Activated CD4-positive, alpha-beta T cell treated with anti-CD3 and anti-CD28 coated beads, Interleukin-2, amount 10 ng/mL, durations not matched to agents 7 days and 5 days (primary cell): ENCODE data around the gene SSTR1. TPM values are rescaled to one million over a fixed set of nuclear protein-coding genes. Genes with fewer than 3 reads are reported as not detected.

Source experiments
- CTCF ChIA-PET: fragments of 350-600 bp; sonication (Branson Sonifier 250); formaldehyde crosslinking; loops from one replicate; lab custom pipeline; 2021; ENCODE audit warnings: antibody characterized with exemption; lab: Charles Lee
- POLR2A ChIA-PET: fragments of 350-600 bp; sonication (Branson Sonifier 250); formaldehyde crosslinking; loops from one replicate; lab custom pipeline; 2021; ENCODE audit warnings: antibody characterized with exemption; lab: Charles Lee
- DNase-seq: peaks from one replicate; pipeline ENCODE4 v3.0.0-alpha.2; 2020
- H3K27ac Mint-ChIP-seq: one replicate; pipeline ENCODE4 v1.8.0; 2021; ENCODE audit warnings: mild to moderate bottlenecking, moderate library complexity, mixed read lengths
- H3K27me3 Mint-ChIP-seq: one replicate; pipeline ENCODE4 v1.8.0; 2021; ENCODE audit warnings: mixed read lengths
- H3K36me3 Mint-ChIP-seq: one replicate; pipeline ENCODE4 v1.8.0; 2021; ENCODE audit warnings: low read depth, mixed read lengths
- H3K4me1 Mint-ChIP-seq: one replicate; pipeline ENCODE4 v1.8.0; 2021; ENCODE audit warnings: mixed read lengths
- H3K4me3 Mint-ChIP-seq: one replicate; pipeline ENCODE4 v1.8.0; 2021; ENCODE audit warnings: mild to moderate bottlenecking, moderate library complexity, mixed read lengths
- H3K9me3 Mint-ChIP-seq: one replicate; pipeline ENCODE4 v1.8.0; 2021; ENCODE audit warnings: mixed read lengths
- total RNA-seq, 2 experiments: library from RNA; stranded (reverse); gene quantifications; one replicate each; pipeline ENCODE4 v1.2.3, GENCODE V29; 2021

SSTR1 gene, protein sequence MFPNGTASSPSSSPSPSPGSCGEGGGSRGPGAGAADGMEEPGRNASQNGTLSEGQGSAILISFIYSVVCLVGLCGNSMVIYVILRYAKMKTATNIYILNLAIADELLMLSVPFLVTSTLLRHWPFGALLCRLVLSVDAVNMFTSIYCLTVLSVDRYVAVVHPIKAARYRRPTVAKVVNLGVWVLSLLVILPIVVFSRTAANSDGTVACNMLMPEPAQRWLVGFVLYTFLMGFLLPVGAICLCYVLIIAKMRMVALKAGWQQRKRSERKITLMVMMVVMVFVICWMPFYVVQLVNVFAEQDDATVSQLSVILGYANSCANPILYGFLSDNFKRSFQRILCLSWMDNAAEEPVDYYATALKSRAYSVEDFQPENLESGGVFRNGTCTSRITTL
- not detected for total RNA-seq

GRCh38 chr14:38207736-38208617 is at the start of gene SSTR1:
TSS of gene SSTR1 (plus strand) at chr14:38207904. CDS start at chr14:38209390, 1,486 bp downstream.
- CTCF ChIA-PET, result interaction anchor here (1.4 kb wide), 1 partner anchor 11 kb away, joined by 7 read pairs; no protein-coding TSS in a partner anchor
- Mint-ChIP-seq H3K9me3 (peaks cover 2% of the 10 kb centered on the region), H3K27me3 (peaks cover 64% of the 10 kb centered on the region), H3K4me3 (no peak within 1 kb of the TSS), H3K27ac (no peak within 1 kb of the TSS), H3K36me3 (peaks cover 3% of the 10 kb centered on the region), H3K4me1 (peaks cover 13% of the 10 kb centered on the region)
- no peak for DNase-seq
- POLR2A ChIA-PET, result interaction anchor here (0.6 kb wide), 1 partner anchor 658 kb away, joined by 3 read pairs; no protein-coding TSS in a partner anchor

GRCh38 chr14:38158468-38158867 is 49.2 kb upstream of the SSTR1 start:
- Mint-ChIP-seq H3K4me3 (no peak overlapping the region), H3K27ac (no peak overlapping the region), H3K4me1 (no peaks in the 10 kb centered on the region), H3K27me3 (no peaks in the 10 kb centered on the region), H3K36me3 (no peaks in the 10 kb centered on the region), H3K9me3 (no peaks in the 10 kb centered on the region)
- DNase-seq, result no peak
- CTCF ChIA-PET, result no interaction called here
- POLR2A ChIA-PET, result interaction anchor here (0.6 kb wide), 1 partner anchor 20 kb away, joined by 3 read pairs; no protein-coding TSS in a partner anchor

DNA sequence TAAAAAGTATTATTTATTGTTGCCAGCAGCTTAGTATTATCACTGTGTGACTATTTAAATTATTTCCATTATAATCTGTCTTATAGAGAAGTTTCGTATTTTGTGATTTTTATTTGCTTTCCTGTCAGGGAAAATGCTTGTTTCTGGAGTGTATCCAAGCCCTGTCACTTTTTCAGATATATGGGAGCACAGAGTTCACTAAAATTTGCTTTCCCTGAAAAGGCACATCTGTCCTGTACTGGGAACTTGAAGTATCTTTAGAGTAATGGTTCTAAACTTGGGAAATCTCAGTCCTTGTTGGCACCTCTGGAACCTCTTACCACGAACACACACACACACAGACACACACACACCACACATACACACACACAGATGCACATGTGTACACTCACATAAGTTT is 39.3 kb upstream of the SSTR1 start:
- no peak overlapping the region for H3K27ac Mint-ChIP-seq
- no peaks in the 10 kb centered on the region for H3K4me1 Mint-ChIP-seq
- ChIA-PET CTCF (no interaction called here), POLR2A (no interaction called here)
- H3K36me3 Mint-ChIP-seq, result no peaks in the 10 kb centered on the region
- H3K27me3 Mint-ChIP-seq, result no peaks in the 10 kb centered on the region
- H3K4me3 Mint-ChIP-seq, result no peak overlapping the region
- DNase-seq, result no peak
- H3K9me3 Mint-ChIP-seq, result no peaks in the 10 kb centered on the region

DNA sequence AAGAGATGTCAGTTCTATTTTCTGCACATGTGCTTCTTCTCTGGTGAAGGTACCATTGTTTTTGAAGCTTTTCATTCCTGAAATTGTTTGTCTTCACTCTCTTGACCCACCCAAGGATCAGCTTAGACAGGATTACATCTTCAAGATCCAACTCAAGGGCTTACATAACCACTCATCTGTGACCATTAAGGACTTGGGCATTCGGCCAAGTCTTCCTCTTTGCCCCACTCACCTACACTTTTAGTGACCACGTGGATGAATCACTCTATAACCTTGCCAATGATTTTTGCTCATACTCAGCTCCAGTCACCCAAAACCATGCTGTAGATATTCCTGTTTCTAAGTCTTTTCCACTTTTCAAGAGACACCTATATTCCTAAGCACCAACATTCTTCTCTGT is 36.5 kb upstream of the SSTR1 start:
- H3K4me3 Mint-ChIP-seq, result no peak overlapping the region
- no peaks in the 10 kb centered on the region for H3K36me3 Mint-ChIP-seq
- ChIA-PET POLR2A (no interaction called here), CTCF (no interaction called here)
- no peak for DNase-seq
- H3K27me3 Mint-ChIP-seq, result no peaks in the 10 kb centered on the region
- H3K27ac Mint-ChIP-seq, result no peak overlapping the region
- H3K4me1 Mint-ChIP-seq, result no peaks in the 10 kb centered on the region
- no peaks in the 10 kb centered on the region for H3K9me3 Mint-ChIP-seq

DNA sequence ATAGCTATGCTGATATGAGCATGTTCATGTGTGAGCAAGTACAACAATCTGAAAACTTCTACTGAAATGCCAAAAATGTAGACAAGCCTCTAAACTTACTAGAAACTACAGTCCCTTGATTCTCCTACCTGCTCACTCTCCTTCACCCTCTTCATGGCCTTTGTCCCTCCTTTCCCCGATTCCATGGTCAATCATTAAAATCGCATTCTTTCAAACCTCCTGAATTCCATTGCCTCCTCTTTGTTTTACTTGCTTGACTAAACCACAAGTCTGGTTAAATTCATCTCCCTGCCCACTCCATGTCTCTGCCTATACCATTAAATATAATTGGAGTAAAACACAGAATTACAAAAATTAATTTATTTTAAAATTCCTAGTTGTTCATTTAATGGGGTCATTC is 33.0 kb upstream of the SSTR1 start:
- H3K4me3 Mint-ChIP-seq, result no peak overlapping the region
- no peak for DNase-seq
- no peaks in the 10 kb centered on the region for H3K36me3 Mint-ChIP-seq
- no peak overlapping the region for H3K27ac Mint-ChIP-seq
- H3K4me1 Mint-ChIP-seq, result no peaks in the 10 kb centered on the region
- ChIA-PET POLR2A (no interaction called here), CTCF (interaction anchor here (0.7 to 0.9 kb wide), 2 partner anchors 11 to 311 kb away, joined by 3 to 4 read pairs; no protein-coding TSS in a partner anchor)
- H3K27me3 Mint-ChIP-seq, result no peaks in the 10 kb centered on the region
- H3K9me3 Mint-ChIP-seq, result peaks cover 4% of the 10 kb centered on the region

- H3K4me3 Mint-ChIP-seq, result no peak overlapping the region
- H3K4me1 Mint-ChIP-seq, result no peaks in the 10 kb centered on the region
- H3K9me3 Mint-ChIP-seq, result peaks cover 4% of the 10 kb centered on the region
- no peaks in the 10 kb centered on the region for H3K27me3 Mint-ChIP-seq
- H3K36me3 Mint-ChIP-seq, result no peaks in the 10 kb centered on the region
- POLR2A ChIA-PET, result no interaction called here
- no peak for DNase-seq
- CTCF ChIA-PET, result interaction anchor here (0.9 kb wide), 1 partner anchor 12 kb away, joined by 3 read pairs; no protein-coding TSS in a partner anchor
- no peak overlapping the region for H3K27ac Mint-ChIP-seq
These were observed 32.0 kb upstream of the SSTR1 start for GRCh38 chr14:38175658-38176057.

GRCh38 chr14:38176379-38176778 is 31.3 kb upstream of the SSTR1 start:
- Mint-ChIP-seq H3K9me3 (peaks cover 4% of the 10 kb centered on the region), H3K27ac (no peak overlapping the region), H3K36me3 (no peaks in the 10 kb centered on the region), H3K27me3 (no peaks in the 10 kb centered on the region), H3K4me1 (no peaks in the 10 kb centered on the region), H3K4me3 (no peak overlapping the region)
- DNase-seq, result no peak
- POLR2A ChIA-PET, result no interaction called here
- CTCF ChIA-PET, result interaction anchor here (0.6 kb wide), 1 partner anchor 795 kb away, joined by 3 read pairs; no protein-coding TSS in a partner anchor

DNA sequence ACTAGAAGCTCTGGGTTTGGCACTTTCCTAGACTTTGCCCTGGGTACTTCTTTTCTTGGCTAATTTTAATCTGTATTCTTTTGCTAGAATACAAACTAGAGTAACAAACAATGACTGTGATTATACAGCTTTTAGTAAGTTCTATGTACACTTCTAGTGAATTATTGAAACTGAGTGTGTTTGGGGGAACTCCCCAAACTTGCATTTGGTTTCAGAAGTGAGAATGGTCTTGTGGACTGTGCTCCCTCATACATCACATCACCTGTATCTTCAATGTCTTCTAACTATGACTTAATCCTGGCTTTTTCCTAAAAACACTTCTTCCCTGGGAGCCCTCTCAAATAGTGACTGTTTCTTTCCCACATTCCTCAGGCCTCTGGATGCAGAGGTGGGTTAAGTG is 23.6 kb upstream of the SSTR1 start:
- ChIA-PET CTCF (no interaction called here), POLR2A (no interaction called here)
- DNase-seq, result no peak
- no peaks in the 10 kb centered on the region for H3K4me1 Mint-ChIP-seq
- no peaks in the 10 kb centered on the region for H3K36me3 Mint-ChIP-seq
- no peaks in the 10 kb centered on the region for H3K27me3 Mint-ChIP-seq
- no peak overlapping the region for H3K4me3 Mint-ChIP-seq
- H3K27ac Mint-ChIP-seq, result no peak overlapping the region
- H3K9me3 Mint-ChIP-seq, result peaks cover under 1% of the 10 kb centered on the region

GRCh38 chr14:38185671-38186070 is 22.0 kb upstream of the SSTR1 start:
- no peaks in the 10 kb centered on the region for H3K36me3 Mint-ChIP-seq
- no peaks in the 10 kb centered on the region for H3K9me3 Mint-ChIP-seq
- H3K27me3 Mint-ChIP-seq, result no peaks in the 10 kb centered on the region
- ChIA-PET POLR2A (no interaction called here), CTCF (no interaction called here)
- no peak overlapping the region for H3K4me3 Mint-ChIP-seq
- DNase-seq, result no peak
- H3K27ac Mint-ChIP-seq, result no peak overlapping the region
- H3K4me1 Mint-ChIP-seq, result no peaks in the 10 kb centered on the region

DNA sequence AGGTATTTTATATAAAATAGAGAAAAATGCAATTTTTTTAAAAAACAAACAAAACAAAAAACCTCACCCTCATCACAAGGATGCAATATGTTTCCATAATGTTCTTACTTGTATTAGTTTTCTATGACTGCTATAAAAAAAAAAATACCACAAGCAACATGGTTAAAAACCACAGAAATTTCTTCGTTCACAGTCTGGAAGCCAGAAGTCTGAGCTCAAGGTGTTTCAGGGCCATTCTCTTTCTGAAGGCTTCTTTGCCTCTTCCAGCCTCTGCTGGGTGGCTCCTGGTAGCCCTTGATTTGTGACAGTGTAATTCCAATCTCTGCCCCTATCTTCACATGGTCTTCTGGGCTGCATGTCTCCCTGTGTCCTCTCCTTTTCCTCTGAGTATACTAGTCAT is 21.5 kb upstream of the SSTR1 start:
- Mint-ChIP-seq H3K27me3 (no peaks in the 10 kb centered on the region), H3K9me3 (no peaks in the 10 kb centered on the region), H3K4me3 (no peak overlapping the region), H3K36me3 (no peaks in the 10 kb centered on the region), H3K27ac (no peak overlapping the region), H3K4me1 (no peaks in the 10 kb centered on the region)
- POLR2A ChIA-PET, result no interaction called here
- CTCF ChIA-PET, result no interaction called here
- DNase-seq, result no peak

DNA sequence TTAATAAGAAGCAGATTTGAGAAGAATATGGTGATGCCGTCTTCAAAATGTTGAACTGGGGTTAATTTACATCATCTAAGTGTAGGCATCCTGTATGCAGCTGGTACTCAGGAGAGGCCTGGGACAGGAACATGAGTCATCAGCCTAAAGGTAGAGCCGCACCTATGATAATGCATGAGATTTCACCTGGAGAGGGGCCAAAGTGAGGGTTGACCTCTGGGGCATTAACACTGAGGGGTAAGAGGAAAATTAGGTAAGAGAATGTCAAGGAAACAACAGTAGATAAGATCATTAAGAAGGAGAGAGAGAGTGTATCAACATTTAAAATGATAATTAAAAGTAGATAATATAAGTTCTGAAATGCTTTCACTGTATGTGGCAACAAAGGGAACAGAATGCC is 20.2 kb upstream of the SSTR1 start:
- CTCF ChIA-PET, result no interaction called here
- H3K4me3 Mint-ChIP-seq, result no peak overlapping the region
- H3K4me1 Mint-ChIP-seq, result no peaks in the 10 kb centered on the region

DNA sequence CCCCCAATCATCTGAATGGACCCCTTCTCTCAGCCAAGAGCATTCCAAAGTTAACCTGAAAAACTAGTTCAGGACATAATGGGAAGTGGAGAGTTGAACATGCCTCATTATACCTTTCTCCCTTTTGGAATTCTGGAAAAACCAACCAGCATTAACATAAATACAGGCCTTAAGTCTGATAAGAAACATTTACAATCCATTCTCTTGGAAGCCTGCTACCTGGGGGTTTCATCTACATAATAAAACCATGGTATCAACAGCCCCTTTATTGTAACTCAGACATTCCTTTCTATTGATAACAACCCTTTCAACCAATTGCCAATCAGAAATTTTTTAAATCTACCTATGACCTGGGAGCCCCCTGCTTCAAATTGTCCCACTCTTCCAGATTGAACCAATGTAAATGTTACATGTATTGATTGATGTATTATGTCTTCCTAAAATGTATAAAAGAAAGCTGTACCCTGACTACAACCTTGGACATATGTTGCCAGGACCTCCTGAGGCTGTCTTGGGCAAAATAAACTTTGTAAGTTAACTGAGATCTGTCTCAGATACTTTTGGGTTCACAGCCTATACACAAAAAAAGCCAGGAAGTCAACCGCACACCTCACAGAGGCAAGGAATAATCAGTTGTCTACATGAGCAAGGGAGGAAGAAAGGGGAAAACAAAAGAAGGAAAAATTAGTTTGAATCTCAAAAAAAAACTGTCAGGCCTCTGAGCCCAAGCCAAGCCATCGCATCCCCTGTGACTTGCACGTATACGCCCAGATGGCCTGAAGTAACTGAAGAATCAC is 17.6 kb upstream of the SSTR1 start:
- no peaks in the 10 kb centered on the region for H3K9me3 Mint-ChIP-seq
- no peak for DNase-seq
- ChIA-PET CTCF (no interaction called here), POLR2A (no interaction called here)
- no peaks in the 10 kb centered on the region for H3K27me3 Mint-ChIP-seq
- H3K36me3 Mint-ChIP-seq, result no peaks in the 10 kb centered on the region
- no peaks in the 10 kb centered on the region for H3K4me1 Mint-ChIP-seq
- no peak overlapping the region for H3K4me3 Mint-ChIP-seq
- H3K27ac Mint-ChIP-seq, result no peak overlapping the region

More for the DNA sequence above, 20.2 kb upstream of the SSTR1 start:
- Mint-ChIP-seq H3K36me3 (no peaks in the 10 kb centered on the region), H3K9me3 (no peaks in the 10 kb centered on the region), H3K27me3 (no peaks in the 10 kb centered on the region), H3K27ac (no peak overlapping the region)
- DNase-seq, result no peak
- POLR2A ChIA-PET, result no interaction called here
